ENCODE data around the gene NT5M.
A peak's percentile ranks its signal among the peaks of the same experiment; 100 is the strongest.

The NT5M gene

DNA sequence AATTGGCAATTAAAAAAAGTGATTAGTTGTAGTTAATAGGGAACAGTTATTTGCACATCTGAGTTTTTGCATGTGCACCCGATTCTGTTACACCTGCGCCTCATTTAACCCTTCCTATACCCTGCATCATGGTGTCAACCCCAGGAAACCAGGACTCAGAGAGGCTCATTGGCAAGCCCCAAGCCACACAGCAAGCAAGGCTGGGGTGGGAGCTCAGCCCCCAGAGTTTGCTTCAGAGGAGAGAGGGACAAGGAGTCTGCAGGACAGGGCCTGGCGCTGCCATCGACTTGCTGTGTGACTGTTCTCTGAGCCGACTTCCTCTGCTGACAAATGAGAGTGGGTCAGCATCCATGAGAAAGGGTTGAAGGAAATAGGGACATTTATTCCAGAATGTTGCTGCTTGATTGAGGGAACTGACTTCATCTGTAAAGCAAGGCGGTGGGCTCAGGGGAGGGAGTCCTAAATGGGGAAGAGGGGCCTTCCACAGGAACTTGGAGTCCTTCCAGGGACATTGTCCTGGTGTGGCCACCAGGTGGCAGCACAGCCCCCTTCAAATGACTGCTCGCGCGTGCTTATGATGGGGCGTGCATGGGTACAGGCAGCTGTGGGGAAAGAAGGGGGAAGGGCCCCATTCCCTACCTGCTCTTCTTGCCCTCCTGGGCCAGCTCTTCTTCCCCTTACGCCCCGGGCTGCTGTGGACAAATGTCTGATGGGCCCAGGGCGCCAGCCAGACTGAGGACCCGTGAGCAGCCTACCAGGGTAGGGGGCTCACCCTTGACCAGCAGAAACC, 51.6 kb downstream of the NT5M start:
- Histone ChIP-seq H3K9ac (ENCODE audit: low read length) (no peak overlapping the region), H3K9me3 (ENCODE audit: insufficient read depth, low read depth, low read length) (peaks cover 3% of the 10 kb centered on the region), H3K27ac (ENCODE audit: low read depth, low read length) (no peak overlapping the region), H3K4ac (ENCODE audit: low read depth, low read length) (no peak overlapping the region), H2AK5ac (ENCODE audit: low read length) (no peak overlapping the region), H3K4me3 (ENCODE audit: low read depth, low read length) (no peak overlapping the region), H3K23ac (ENCODE audit: low read length) (no peak overlapping the region), H4K8ac (ENCODE audit: low read depth, low read length) (no peak overlapping the region), H2BK120ac (ENCODE audit: insufficient read depth, low read length, poor library complexity) (no peak overlapping the region), H3K36me3 (ENCODE audit: control insufficient read depth in 1 of 2, insufficient read depth in 2 of 2, low read length in 2 of 2) (no peaks in the 10 kb centered on the region), H3K79me1 (ENCODE audit: low read length) (peaks cover 4% of the 10 kb centered on the region), H3K14ac (ENCODE audit: low read length) (no peak overlapping the region), H4K91ac (ENCODE audit: low read depth, low read length) (no peak overlapping the region), H3K79me2 (ENCODE audit: control insufficient read depth, insufficient read depth, low read length, poor library complexity) (no peaks in the 10 kb centered on the region), H3K4me2 (ENCODE audit: low read length) (no peak overlapping the region), H2BK12ac (ENCODE audit: low read length) (no peak overlapping the region), H3K18ac (ENCODE audit: low read length) (no peak overlapping the region), H2BK5ac (ENCODE audit: low read depth, low read length, poor library complexity) (no peak overlapping the region), H4K12ac (ENCODE audit: low read depth, low read length) (no peak overlapping the region), H3K4me1 (ENCODE audit: control insufficient read depth in 1 of 2, insufficient read depth in 2 of 2, low read length in 2 of 2) (peaks cover 20 to 23% of the 10 kb centered on the region in 2 experiments), H3K27me3 (ENCODE audit: insufficient read depth, low read length) (no peaks in the 10 kb centered on the region), H2AFZ (ENCODE audit: insufficient read depth, low read length, poor library complexity) (no peak overlapping the region)
- no CpG with 5 or more reads among the region's 14 CpGs for WGBS (ENCODE audit: extremely low coverage, insufficient coverage, insufficient read length)
- peak; percentile 54 to 83 for DNase-seq

DNA sequence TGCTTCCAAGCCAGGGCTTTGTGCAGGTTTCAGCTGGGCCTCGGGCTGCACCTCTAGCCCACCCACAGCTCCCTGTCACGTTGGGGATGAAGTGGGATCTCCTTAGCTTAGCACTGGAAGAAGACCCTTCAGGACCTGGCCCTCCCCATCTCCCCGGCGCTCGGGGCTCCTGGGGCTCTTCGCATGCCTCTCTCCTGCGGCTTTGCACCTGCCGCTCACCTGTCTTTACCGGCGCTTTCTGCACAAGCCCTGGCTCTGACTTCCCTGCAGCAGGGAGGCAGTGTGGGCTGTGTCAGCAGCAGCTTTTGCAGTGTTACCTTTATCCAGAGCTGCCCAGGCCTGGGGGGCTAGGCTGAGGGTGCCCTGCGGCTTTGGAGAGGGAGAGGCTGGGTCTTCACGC, 52.3 kb downstream of the NT5M start:
- H3K79me2 ChIP-seq (ENCODE audit: control insufficient read depth, insufficient read depth, low read length, poor library complexity) = no peaks in the 10 kb centered on the region
- H3K4me2 ChIP-seq (ENCODE audit: low read length) = no peak overlapping the region
- no peak overlapping the region for H4K8ac ChIP-seq (ENCODE audit: low read depth, low read length)
- H3K23ac ChIP-seq (ENCODE audit: low read length) = no peak overlapping the region
- no peak overlapping the region for H3K4ac ChIP-seq (ENCODE audit: low read depth, low read length)
- no peak overlapping the region for H2BK12ac ChIP-seq (ENCODE audit: low read length)
- no peak overlapping the region for H3K9ac ChIP-seq (ENCODE audit: low read length)
- H3K4me3 ChIP-seq (ENCODE audit: low read depth, low read length) = no peak overlapping the region
- WGBS (ENCODE audit: extremely low coverage, insufficient coverage, insufficient read length) = no CpG with 5 or more reads among the region's 12 CpGs
- no peak overlapping the region for H3K27ac ChIP-seq (ENCODE audit: low read depth, low read length)
- no peak overlapping the region for H2AFZ ChIP-seq (ENCODE audit: insufficient read depth, low read length, poor library complexity)
- H3K18ac ChIP-seq (ENCODE audit: low read length) = no peak overlapping the region
- peaks cover 3% of the 10 kb centered on the region for H3K9me3 ChIP-seq (ENCODE audit: insufficient read depth, low read depth, low read length)
- H2AK5ac ChIP-seq (ENCODE audit: low read length) = no peak overlapping the region
- DNase-seq = no peak
- H3K14ac ChIP-seq (ENCODE audit: low read length) = no peak overlapping the region
- no peak overlapping the region for H4K12ac ChIP-seq (ENCODE audit: low read depth, low read length)
- no peak overlapping the region for H4K91ac ChIP-seq (ENCODE audit: low read depth, low read length)
- no peak overlapping the region for H2BK5ac ChIP-seq (ENCODE audit: low read depth, low read length, poor library complexity)
- no peak overlapping the region for H2BK120ac ChIP-seq (ENCODE audit: insufficient read depth, low read length, poor library complexity)
- H3K4me1 ChIP-seq (ENCODE audit: control insufficient read depth in 1 of 2, insufficient read depth in 2 of 2, low read length in 2 of 2) = peaks cover 15 to 17% of the 10 kb centered on the region in 2 experiments
- H3K79me1 ChIP-seq (ENCODE audit: low read length) = peaks cover 3% of the 10 kb centered on the region
- H3K36me3 ChIP-seq (ENCODE audit: control insufficient read depth in 1 of 2, insufficient read depth in 2 of 2, low read length in 2 of 2) = no peaks in the 10 kb centered on the region
- no peaks in the 10 kb centered on the region for H3K27me3 ChIP-seq (ENCODE audit: insufficient read depth, low read length)

GRCh38 chr17:17356149-17356930, 53.2 kb downstream of the NT5M start:
- Histone ChIP-seq H3K27me3 (ENCODE audit: insufficient read depth, low read length) (no peaks in the 10 kb centered on the region), H3K4me3 (ENCODE audit: low read depth, low read length) (no peak overlapping the region)
- no CpG with 5 or more reads among the region's 10 CpGs for WGBS (ENCODE audit: extremely low coverage, insufficient coverage, insufficient read length)

DNA sequence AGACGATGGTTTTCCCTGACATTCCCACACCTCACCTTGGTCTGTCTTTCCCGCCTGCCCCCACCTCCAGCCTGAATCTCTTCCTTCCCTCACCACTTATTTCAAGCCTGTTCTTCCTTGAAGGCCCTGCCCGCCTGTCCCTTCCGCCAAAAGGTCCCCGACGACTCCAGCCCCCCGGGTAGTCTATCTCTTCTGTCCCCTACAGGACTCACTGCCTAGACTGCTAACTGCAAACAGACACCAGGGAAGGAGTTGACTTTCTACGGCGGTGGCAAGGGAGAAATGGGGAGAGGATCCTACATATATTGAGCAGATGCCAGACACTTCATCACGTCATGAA, 53.7 kb downstream of the NT5M start:
- no peak overlapping the region for H2BK120ac ChIP-seq (ENCODE audit: insufficient read depth, low read length, poor library complexity)
- H3K23ac ChIP-seq (ENCODE audit: low read length) = no peak overlapping the region
- H2AFZ ChIP-seq (ENCODE audit: insufficient read depth, low read length, poor library complexity) = no peak overlapping the region
- no peak overlapping the region for H2BK5ac ChIP-seq (ENCODE audit: low read depth, low read length, poor library complexity)
- no peaks in the 10 kb centered on the region for H3K27me3 ChIP-seq (ENCODE audit: insufficient read depth, low read length)
- no peak overlapping the region for H2BK12ac ChIP-seq (ENCODE audit: low read length)
- no peak overlapping the region for H2AK5ac ChIP-seq (ENCODE audit: low read length)
- no peak overlapping the region for H4K8ac ChIP-seq (ENCODE audit: low read depth, low read length)
- no peaks in the 10 kb centered on the region for H3K79me1 ChIP-seq (ENCODE audit: low read length)
- H3K27ac ChIP-seq (ENCODE audit: low read depth, low read length) = no peak overlapping the region
- no peak overlapping the region for H3K18ac ChIP-seq (ENCODE audit: low read length)
- no peak for DNase-seq
- H3K14ac ChIP-seq (ENCODE audit: low read length) = no peak overlapping the region
- H3K79me2 ChIP-seq (ENCODE audit: control insufficient read depth, insufficient read depth, low read length, poor library complexity) = no peaks in the 10 kb centered on the region
- peaks cover 3% of the 10 kb centered on the region for H3K9me3 ChIP-seq (ENCODE audit: insufficient read depth, low read depth, low read length)
- no CpG with 5 or more reads among the region's 10 CpGs for WGBS (ENCODE audit: extremely low coverage, insufficient coverage, insufficient read length)
- no peak overlapping the region for H3K9ac ChIP-seq (ENCODE audit: low read length)
- H4K91ac ChIP-seq (ENCODE audit: low read depth, low read length) = no peak overlapping the region
- no peaks in the 10 kb centered on the region for H3K36me3 ChIP-seq (ENCODE audit: control insufficient read depth in 1 of 2, insufficient read depth in 2 of 2, low read length in 2 of 2)
- H3K4me3 ChIP-seq (ENCODE audit: low read depth, low read length) = no peak overlapping the region
- no peak overlapping the region for H4K12ac ChIP-seq (ENCODE audit: low read depth, low read length)
- H3K4me2 ChIP-seq (ENCODE audit: low read length) = no peak overlapping the region
- H3K4me1 ChIP-seq (ENCODE audit: control insufficient read depth in 1 of 2, insufficient read depth in 2 of 2, low read length in 2 of 2) = peaks cover 6% of the 10 kb centered on the region in 2 experiments
- H3K4ac ChIP-seq (ENCODE audit: low read depth, low read length) = no peak overlapping the region

More at GRCh38 chr17:17356149-17356930, 53.2 kb downstream of the NT5M start:
- no peak overlapping the region for H4K91ac ChIP-seq (ENCODE audit: low read depth, low read length)
- H3K18ac ChIP-seq (ENCODE audit: low read length) = no peak overlapping the region
- no peak overlapping the region for H3K27ac ChIP-seq (ENCODE audit: low read depth, low read length)
- no peak overlapping the region for H4K8ac ChIP-seq (ENCODE audit: low read depth, low read length)
- no peaks in the 10 kb centered on the region for H3K79me2 ChIP-seq (ENCODE audit: control insufficient read depth, insufficient read depth, low read length, poor library complexity)
- H4K12ac ChIP-seq (ENCODE audit: low read depth, low read length) = no peak overlapping the region
- H2AK5ac ChIP-seq (ENCODE audit: low read length) = no peak overlapping the region
- no peak overlapping the region for H2BK120ac ChIP-seq (ENCODE audit: insufficient read depth, low read length, poor library complexity)
- no peak overlapping the region for H2AFZ ChIP-seq (ENCODE audit: insufficient read depth, low read length, poor library complexity)
- DNase-seq = peak; percentile 83 to 90
- no peak overlapping the region for H3K23ac ChIP-seq (ENCODE audit: low read length)
- H2BK5ac ChIP-seq (ENCODE audit: low read depth, low read length, poor library complexity) = no peak overlapping the region
- H3K4me1 ChIP-seq (ENCODE audit: control insufficient read depth in 1 of 2, insufficient read depth in 2 of 2, low read length in 2 of 2) = peaks cover 7 to 9% of the 10 kb centered on the region in 2 experiments
- H2BK12ac ChIP-seq (ENCODE audit: low read length) = no peak overlapping the region
- H3K4me2 ChIP-seq (ENCODE audit: low read length) = no peak overlapping the region
- H3K4ac ChIP-seq (ENCODE audit: low read depth, low read length) = no peak overlapping the region
- H3K14ac ChIP-seq (ENCODE audit: low read length) = no peak overlapping the region
- no peaks in the 10 kb centered on the region for H3K36me3 ChIP-seq (ENCODE audit: control insufficient read depth in 1 of 2, insufficient read depth in 2 of 2, low read length in 2 of 2)
- H3K9ac ChIP-seq (ENCODE audit: low read length) = no peak overlapping the region
- H3K9me3 ChIP-seq (ENCODE audit: insufficient read depth, low read depth, low read length) = peaks cover 3% of the 10 kb centered on the region
- no peaks in the 10 kb centered on the region for H3K79me1 ChIP-seq (ENCODE audit: low read length)
